Left renal cortex interstitium (tissue), 4 donors: ENCODE results near the gene CNTNAP2. TPM values are rescaled to one million over a fixed set of nuclear protein-coding genes. Genes with fewer than 3 reads are reported as not detected.

Experiments used
- DNase-seq, 4 donors: peaks; one replicate each; pipeline ENCODE4 v3.0.0-alpha.2; 2013; ENCODE audit warnings: low read depth in 4 of 4, low spot score in 2 of 4, missing footprints in 1 of 4
- polyA plus RNA-seq, 4 donors: library from polyadenylated mRNA; unstranded; fragments of 120-200 nt; gene quantifications; one replicate each; pipeline ENCODE4 v1.2.1, GENCODE V29; 2013; ENCODE audit not compliant: insufficient read length in 4 of 4

Gene CNTNAP2
- polyA plus RNA-seq, 4 donors = 22.3 to 27.6 (median 27.1) TPM

GRCh38 chr7:146276888-146277287 is 160.3 kb downstream of the CNTNAP2 start:
- DNase-seq = no peak

- DNase-seq = no peak
These were observed 168.8 kb downstream of the CNTNAP2 start for GRCh38 chr7:146285418-146285817.

GRCh38 chr7:146290746-146291145 is 174.1 kb downstream of the CNTNAP2 start:
- no peak for DNase-seq

GRCh38 chr7:146291900-146292299 is 175.3 kb downstream of the CNTNAP2 start:
- no peak for DNase-seq

GRCh38 chr7:146296028-146296427 is 179.4 kb downstream of the CNTNAP2 start:
- no peak for DNase-seq

GRCh38 chr7:146314962-146315361 is 198.4 kb downstream of the CNTNAP2 start:
- no peak for DNase-seq

- no peak for DNase-seq
These were observed 203.0 kb downstream of the CNTNAP2 start for GRCh38 chr7:146319629-146320028.

GRCh38 chr7:146321301-146321700 is 204.7 kb downstream of the CNTNAP2 start:
- DNase-seq = no peak

GRCh38 chr7:146331369-146331768 is 214.8 kb downstream of the CNTNAP2 start:
- no peak for DNase-seq

- DNase-seq = no peak
These were observed 228.7 kb downstream of the CNTNAP2 start for GRCh38 chr7:146345251-146345650.

GRCh38 chr7:146346096-146346495 is 229.5 kb downstream of the CNTNAP2 start:
- no peak for DNase-seq

GRCh38 chr7:146355216-146355615 is 238.6 kb downstream of the CNTNAP2 start:
- no peak for DNase-seq

- DNase-seq = no peak
These were observed 242.6 kb downstream of the CNTNAP2 start for GRCh38 chr7:146359176-146359575.

GRCh38 chr7:146366938-146367337 is 250.3 kb downstream of the CNTNAP2 start:
- DNase-seq = no peak

GRCh38 chr7:146370171-146370570 is 253.6 kb downstream of the CNTNAP2 start:
- DNase-seq = no peak

GRCh38 chr7:146375170-146375569 is 258.6 kb downstream of the CNTNAP2 start:
- DNase-seq = no peak

GRCh38 chr7:146378196-146378595 is 261.6 kb downstream of the CNTNAP2 start:
- no peak for DNase-seq

- DNase-seq = no peak
These were observed 270.5 kb downstream of the CNTNAP2 start for GRCh38 chr7:146387140-146387539.

- DNase-seq = no peak
These were observed 272.3 kb downstream of the CNTNAP2 start for GRCh38 chr7:146388928-146389327.

- DNase-seq = no peak
These were observed 276.7 kb downstream of the CNTNAP2 start for GRCh38 chr7:146393346-146393745.

GRCh38 chr7:146397141-146397540 is 280.5 kb downstream of the CNTNAP2 start:
- no peak for DNase-seq

GRCh38 chr7:146401939-146402338 is 285.3 kb downstream of the CNTNAP2 start:
- DNase-seq = no peak

GRCh38 chr7:146405737-146406136 is 289.1 kb downstream of the CNTNAP2 start:
- DNase-seq = no peak
